ENCODE results near the gene ABO. TPM values are rescaled to one million over a fixed set of nuclear protein-coding genes. Genes with fewer than 3 reads are reported as not detected.

Gene ABO
- total RNA-seq, 1 experiment from 2014 or later = 0.37 TPM

GRCh38 chr9:133315997-133316396, 41.0 kb upstream of the ABO start:
- no peak overlapping the region for H2BK12ac ChIP-seq (ENCODE audit: insufficient read length, low read depth, low read length)
- no peak overlapping the region for H4K5ac ChIP-seq (ENCODE audit: insufficient read length, low read depth, low read length)
- no peak overlapping the region for H3K27ac ChIP-seq (ENCODE audit: insufficient read length, low read depth, low read length)
- no peak overlapping the region for H3K23ac ChIP-seq (ENCODE audit: insufficient read length, low read depth, low read length)
- H3K9me3 ChIP-seq (ENCODE audit: control insufficient read depth, low read depth, low read length) = no peaks in the 10 kb centered on the region
- H3K18ac ChIP-seq (ENCODE audit: insufficient read length, low read depth, low read length) = no peak overlapping the region
- no peak overlapping the region for H3K4ac ChIP-seq (ENCODE audit: low read depth, low read length)
- H2BK15ac ChIP-seq (ENCODE audit: low read depth, low read length) = no peak overlapping the region
- no peak overlapping the region for H3K9ac ChIP-seq (ENCODE audit: extremely low read depth, insufficient read length, low read length)
- H2AFZ ChIP-seq (ENCODE audit: low read length) = no peak overlapping the region
- H3K36me3 Mint-ChIP-seq (ENCODE audit: insufficient read depth in 1 of 3, low read depth in 3 of 3) = no peaks in the 10 kb centered on the region
- no peak overlapping the region for H4K91ac ChIP-seq (ENCODE audit: insufficient read length, low read depth, low read length)
- peaks cover 12% of the 10 kb centered on the region; the same call in 1 of the 2 replicates for H3K27me3 Mint-ChIP-seq (ENCODE audit: low read depth)
- H4K8ac ChIP-seq (replicated peaks; ENCODE audit: insufficient read length, low read depth, low read length) = no peak overlapping the region
- no peaks in the 10 kb centered on the region for H3K79me2 ChIP-seq (ENCODE audit: insufficient read depth, low read length)
- H3K56ac ChIP-seq (ENCODE audit: insufficient read length, low read depth, low read length) = no peak overlapping the region
- H3K4me1 ChIP-seq (ENCODE audit: insufficient read depth, low read length) = no peaks in the 10 kb centered on the region; the same call in 1 of the 2 replicates
- no peak overlapping the region for H2BK20ac ChIP-seq (ENCODE audit: low read depth, low read length, poor library complexity, severe bottlenecking)
- no peak overlapping the region for H3K14ac ChIP-seq (ENCODE audit: insufficient read depth, low read length)
- no peak overlapping the region for H3K4me2 ChIP-seq (ENCODE audit: insufficient read depth, insufficient read length, low read length)
- no peaks in the 10 kb centered on the region for H3K4me1 Mint-ChIP-seq
- no peak overlapping the region for H3T11ph ChIP-seq (ENCODE audit: low read length)
- no peak for TF ChIP-seq CTCF (conservative IDR thresholded peaks at IDR 0.05)
- H2BK5ac ChIP-seq (ENCODE audit: insufficient read length, low read length) = no peak overlapping the region
- H4K20me1 ChIP-seq (ENCODE audit: control insufficient read depth, insufficient read depth, insufficient read length) = no peaks in the 10 kb centered on the region
- H2BK120ac ChIP-seq (ENCODE audit: low read depth, low read length, poor library complexity, severe bottlenecking) = no peak overlapping the region
- no peaks in the 10 kb centered on the region for H3K27me3 ChIP-seq (ENCODE audit: insufficient read depth, low read length)
- no CpG with 5 or more reads among the region's 2 CpGs for WGBS (ENCODE audit: extremely low coverage, insufficient read length, low lambda C conversion rate)
- H3K9me3 Mint-ChIP-seq = peaks cover 0 to 3% of the 10 kb centered on the region in 2 experiments; a peak in 1 of 5 replicates
- no peak overlapping the region for H3K4me3 Mint-ChIP-seq
- H3K27ac Mint-ChIP-seq = no peak overlapping the region
- no peaks in the 10 kb centered on the region for H3K23me2 ChIP-seq (ENCODE audit: insufficient read length, low read depth, low read length, poor library complexity, severe bottlenecking)
- H2AK5ac ChIP-seq (ENCODE audit: insufficient read length, low read length) = no peak overlapping the region
- H3K79me1 ChIP-seq (ENCODE audit: insufficient read depth, low read depth, low read length, poor library complexity, severe bottlenecking) = no peaks in the 10 kb centered on the region
- DNase-seq = no peak

Measured in H9 (cell line).